ENCODE measurements around the gene PGP. TPM values are rescaled to one million over a fixed set of nuclear protein-coding genes. Genes with fewer than 3 reads are reported as not detected.
A peak's percentile ranks its signal among the peaks of the same experiment; 100 is the strongest.

PGP gene
- total RNA-seq, 1 experiment from 2014 or later: 32.6 TPM

- Histone ChIP-seq H3K9me2 (ENCODE audit: insufficient read depth) (no peaks in the 10 kb centered on the region), H4K20me1 (ENCODE audit: insufficient read depth) (no peaks in the 10 kb centered on the region), H3K4me2 (ENCODE audit: low read length) (no peak overlapping the region), H3K27ac (ENCODE audit: low read depth, low read length) (no peak overlapping the region; the same call in 1 of the 2 replicates), H3K27me3 (ENCODE audit: insufficient read depth, low read length) (no peaks in the 10 kb centered on the region), H3K4me3 (replicated peaks in 1 of 2; ENCODE audit: low read depth in 1 of 2, low read length in 2 of 2) (no peak overlapping the region), H3K9ac (ENCODE audit: low read length) (no peak overlapping the region), H3K79me2 (ENCODE audit: insufficient read depth, low read length) (peaks cover 8% of the 10 kb centered on the region; the same call in 1 of the 2 replicates), H3K9me3 (ENCODE audit: control insufficient read depth in 1 of 2, insufficient read depth in 1 of 2, low read depth in 1 of 2, low read length in 2 of 2) (no peaks in the 10 kb centered on the region), H3K36me3 (ENCODE audit: control insufficient read depth in 1 of 2, insufficient read depth in 2 of 2, low read length in 2 of 2) (peaks cover 8 to 12% of the 10 kb centered on the region in 2 experiments; a peak in 3 of 4 replicates), H2AFZ (ENCODE audit: low read depth, low read length, poor library complexity, severe bottlenecking) (no peak overlapping the region), H3K4me1 (ENCODE audit: control insufficient read depth in 1 of 2, insufficient read depth in 2 of 2, low read length in 2 of 2) (peaks cover 0 to 10% of the 10 kb centered on the region in 2 experiments; a peak in 2 of 4 replicates)
- intact Hi-C loops (cut with micrococcal nuclease): no loop called here
- DNase-seq (ENCODE audit: low read depth, low spot score): no peak
- TF ChIP-seq FOSL1 (IDR thresholded peaks at IDR 0.05; ENCODE audit: low read depth): no peak
- no peak for TF ChIP-seq YY1 (IDR thresholded peaks at IDR 0.05; ENCODE audit: extremely low read depth, insufficient replicate concordance, low read depth, low read length)
- TF ChIP-seq ATF3 (IDR thresholded peaks at IDR 0.05): no peak
- no peak for TF ChIP-seq SP1 (IDR thresholded peaks at IDR 0.05; ENCODE audit: low read depth)
- TF ChIP-seq CTCF (IDR thresholded peaks at IDR 0.05 in 2 of 3, conservative IDR thresholded peaks at IDR 0.05 in 1 of 3; ENCODE audit: borderline replicate concordance in 1 of 3, insufficient read depth in 1 of 3, low read depth in 2 of 3, low read length in 2 of 3): 0 out of 6 replicates have a peak, but pooled peaks of 1 of the 3 experiments have one; percentile 5
- no peak for TF ChIP-seq MAX (IDR thresholded peaks at IDR 0.05)
- no peak for TF ChIP-seq SIN3A (IDR thresholded peaks at IDR 0.05; ENCODE audit: low read depth)
- TF ChIP-seq SRF (IDR thresholded peaks at IDR 0.05; ENCODE audit: low read depth): no peak
- TF ChIP-seq EZH2 (IDR thresholded peaks at IDR 0.05): no peak
- TF ChIP-seq POLR2A (IDR thresholded peaks at IDR 0.05; ENCODE audit: borderline replicate concordance, extremely low read depth, insufficient read depth, insufficient read length): no peak
- TF ChIP-seq ZFX (IDR thresholded peaks at IDR 0.05): 0 out of 2 replicates have a peak, but pooled peaks have one; percentile 9
- ChIA-PET POLR2A (no interaction called here), CTCF (no interaction called here), RAD21 (ENCODE audit: low non-redundant PET in 1 of 2, low total read pairs in 2 of 2, uncharacterized antibody in 2 of 2, unreplicated experiment in 2 of 2) (interaction anchor here in 1 of 2 experiments (0.6 kb wide), 1 partner anchor 8 kb away, joined by 4 read pairs; no protein-coding TSS in a partner anchor)
- BruUV-seq (replicated peaks): no TSS peak
- 0 out of 2 replicates have a peak, but pooled peaks have one; percentile 5 for ATAC-seq
Measured at GRCh38 chr16:2233872-2234812, 19.5 kb upstream of the PGP start.
